PC-3 (cell line): ENCODE results near the gene CEP112.

Experiments used
- CTCF ChIP-seq: fragments of 300-600 bp; sonication (generic); conservative IDR thresholded peaks from 2 replicates; pipeline ENCODE4 v1.5.1; 2017; ENCODE audit warnings: antibody characterized with exemption, low read depth, mild to moderate bottlenecking, low read length
- EZH2 ChIP-seq: fragments of 300-600 bp; sonication (generic); IDR thresholded peaks from one replicate; pipeline ENCODE4 v1.6.1; 2017; ENCODE audit warnings: antibody characterized with exemption, mild to moderate bottlenecking, low read length; ENCODE audit not compliant: unreplicated experiment
- EZH2phosphoT487 ChIP-seq: fragments of 300-600 bp; sonication (generic); IDR thresholded peaks from 2 replicates; pipeline ENCODE4 v1.6.1; 2018; ENCODE audit warnings: mild to moderate bottlenecking, antibody characterized with exemption, low read length, borderline replicate concordance

DNA sequence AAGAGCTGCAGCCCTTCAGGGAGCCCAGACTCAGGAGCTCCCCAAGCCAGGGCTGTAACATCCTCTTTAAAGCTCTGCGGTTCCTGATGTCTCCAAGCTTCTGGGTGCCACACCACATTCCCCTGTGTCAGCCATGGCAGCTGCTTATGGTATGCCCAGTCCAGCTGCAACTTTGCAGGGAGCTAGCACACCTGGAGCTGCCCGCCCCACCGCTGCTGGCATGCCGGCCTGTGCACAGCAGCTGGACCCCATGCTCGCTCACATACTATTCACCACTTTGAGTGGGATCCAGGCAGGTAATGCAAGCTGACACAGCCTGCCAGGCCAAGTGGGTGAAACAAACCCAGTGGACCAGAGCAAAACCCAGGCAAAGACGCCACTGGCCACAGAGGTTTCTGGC, 324.9 kb downstream of the CEP112 start:
- TF ChIP-seq CTCF: no peak
- TF ChIP-seq EZH2phosphoT487: no peak
- no peak for TF ChIP-seq EZH2
